OCI-LY3 (cell line): Measurements from ENCODE around the gene KRTDAP.
"Not testable (repeated sequence)": the region's sequence is repeated elsewhere in the genome, so short reads cannot be mapped to it uniquely, and the experiment has no call there.

Experiments
- CTCF ChIP-seq: fragments of 200-600, 300-600 bp; sonication (generic); IDR thresholded peaks from 2 replicates; pipeline ENCODE4 v1.5.1; 2014; ENCODE audit warnings: antibody characterized with exemption, low read length, low read depth
- EZH2phosphoT487 ChIP-seq: fragments of 200-600 bp; shearing (Covaris generic); IDR thresholded peaks from 2 replicates; pipeline ENCODE4 v1.6.1; 2018; ENCODE audit warnings: antibody characterized with exemption, mixed run types, low read depth

DNA sequence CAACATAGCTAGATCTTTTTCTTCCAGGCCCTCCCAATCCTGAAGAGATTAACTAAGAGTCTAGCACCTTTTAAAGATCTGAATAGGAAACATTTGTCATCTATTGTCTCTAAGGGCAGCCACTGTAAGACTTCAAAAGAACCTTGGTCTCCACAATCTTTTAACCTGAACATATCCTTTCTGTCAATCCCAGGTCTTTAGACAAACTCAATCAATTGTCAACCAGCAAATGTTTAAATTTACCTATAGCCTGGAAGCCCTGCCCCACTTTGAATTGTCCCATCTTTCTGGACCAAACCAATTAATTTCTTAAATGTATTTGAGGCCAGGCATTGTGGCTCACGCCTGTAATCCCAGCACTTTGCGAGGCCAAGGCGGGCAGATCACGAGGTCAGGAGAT, 19.2 kb downstream of the KRTDAP start:
- not testable (repeated sequence) for TF ChIP-seq CTCF, EZH2phosphoT487
